Measurements from ENCODE around the gene C20orf141.
A peak's percentile ranks its signal among the peaks of the same experiment; 100 is the strongest.
"Not testable (repeated sequence)": the region's sequence is repeated elsewhere in the genome, so short reads cannot be mapped to it uniquely, and the experiment has no call there.

The C20orf141 gene

GRCh38 chr20:2799688-2800520, 14.9 kb upstream of the C20orf141 start:
- DNase-seq (ENCODE audit: low spot score) = no peak

- DNase-seq (ENCODE audit: low spot score) = no peak
Measured at GRCh38 chr20:2800521-2801285, 14.1 kb upstream of the C20orf141 start, which contains the start of gene CPXM1. Gene CPXM1, minus strand, starts transcription at chr20:2800627. Its CDS starts 55 bp downstream, at chr20:2800572.

DNA sequence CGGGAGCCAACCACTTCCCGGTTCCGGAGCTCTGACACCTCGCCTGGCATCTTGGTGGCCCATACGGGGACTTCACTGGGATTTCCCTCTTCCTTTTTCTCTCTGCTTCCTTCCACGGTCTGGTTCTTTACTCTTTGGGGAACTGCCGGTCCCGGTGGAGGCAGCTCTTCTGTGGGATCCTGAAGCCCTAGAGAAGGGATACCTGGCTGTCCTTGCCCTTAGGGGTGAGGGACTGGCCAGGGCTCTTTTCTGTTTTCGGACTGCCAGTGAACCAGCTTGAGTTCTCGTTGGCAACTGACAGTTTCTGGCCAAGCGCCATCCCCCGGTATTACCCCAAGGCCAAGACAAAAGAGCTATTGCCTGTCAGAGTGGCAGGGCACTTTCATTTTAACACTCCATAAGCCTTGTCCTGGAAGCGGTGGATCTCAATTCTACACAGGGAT, 13.5 kb upstream of the C20orf141 start:
- DNase-seq (ENCODE audit: low spot score) = no peak

- DNase-seq (ENCODE audit: low spot score) = no peak
Measured at GRCh38 chr20:2804041-2804828, 10.6 kb upstream of the C20orf141 start.

- no peak for DNase-seq (ENCODE audit: low spot score)
Measured at GRCh38 chr20:2804852-2805688, 9.7 kb upstream of the C20orf141 start.

- peak; percentile 76 for DNase-seq (ENCODE audit: low spot score)
Measured at GRCh38 chr20:2805689-2806350, 9.0 kb upstream of the C20orf141 start.

DNA sequence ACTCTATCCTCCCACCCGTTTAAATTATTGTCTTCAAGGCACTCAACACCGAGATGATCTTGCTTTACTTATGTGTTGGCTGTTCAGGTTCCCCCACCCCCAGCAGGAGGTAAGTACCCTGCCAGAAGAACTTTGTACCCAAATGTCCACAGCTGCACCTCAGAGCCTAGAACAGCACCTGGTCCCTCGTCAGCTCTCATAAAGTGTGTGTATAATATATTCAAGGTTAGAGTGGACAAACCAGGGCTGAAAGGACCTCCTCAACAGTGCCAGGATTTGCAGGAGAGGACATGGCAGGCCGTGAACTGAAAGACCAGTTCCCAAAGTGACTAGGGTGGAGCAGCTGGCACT, 8.5 kb upstream of the C20orf141 start:
- DNase-seq (ENCODE audit: low spot score) = peak; percentile 33

- DNase-seq (ENCODE audit: low spot score) = no peak
Measured at GRCh38 chr20:2807019-2807418, 7.8 kb upstream of the C20orf141 start.

- not testable (repeated sequence) for DNase-seq (ENCODE audit: low spot score)
Measured at GRCh38 chr20:2807929-2808328, 6.9 kb upstream of the C20orf141 start.

- DNase-seq (ENCODE audit: low spot score) = no peak
Measured at GRCh38 chr20:2809690-2810089, 5.1 kb upstream of the C20orf141 start.

DNA sequence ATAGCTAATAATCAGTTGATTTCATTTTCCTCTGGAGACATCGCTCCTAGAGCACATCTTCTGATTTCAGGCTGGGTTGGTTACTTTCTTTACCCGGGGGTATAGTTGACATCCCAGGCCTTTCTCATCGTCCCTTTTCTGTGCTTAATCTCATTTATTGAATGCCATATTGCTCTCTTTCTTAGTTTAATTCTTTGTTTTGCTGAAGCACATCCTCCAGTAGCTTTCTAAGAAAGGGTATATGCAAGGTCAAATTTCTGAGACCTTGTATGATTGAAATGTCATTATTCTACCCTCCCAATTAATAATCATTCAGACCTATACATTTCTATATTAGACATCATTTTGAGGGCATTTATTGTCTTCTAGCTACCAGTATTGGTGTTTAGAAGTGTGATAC, 2.6 kb upstream of the C20orf141 start:
- DNase-seq (ENCODE audit: low spot score) = no peak

DNA sequence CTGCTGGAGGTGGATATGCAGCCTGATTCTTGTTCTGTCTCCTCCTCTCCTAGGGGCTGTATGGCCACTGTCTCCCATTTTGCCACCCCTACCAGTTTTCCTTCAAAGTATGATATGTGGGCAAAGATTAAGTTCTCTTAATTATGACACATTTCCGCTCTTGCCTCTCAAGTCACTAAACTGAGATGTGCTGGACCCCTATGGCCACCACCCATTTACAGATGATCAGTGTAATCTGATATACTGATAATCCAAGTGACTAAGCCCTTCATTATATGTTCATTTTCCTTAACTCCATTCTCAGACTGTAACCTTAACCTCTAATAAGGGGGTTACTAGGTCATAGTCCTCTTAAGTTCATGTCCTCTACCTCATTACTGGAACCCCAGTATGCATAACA, 711 bp upstream of the C20orf141 start:
- DNase-seq (ENCODE audit: low spot score) = no peak

DNA sequence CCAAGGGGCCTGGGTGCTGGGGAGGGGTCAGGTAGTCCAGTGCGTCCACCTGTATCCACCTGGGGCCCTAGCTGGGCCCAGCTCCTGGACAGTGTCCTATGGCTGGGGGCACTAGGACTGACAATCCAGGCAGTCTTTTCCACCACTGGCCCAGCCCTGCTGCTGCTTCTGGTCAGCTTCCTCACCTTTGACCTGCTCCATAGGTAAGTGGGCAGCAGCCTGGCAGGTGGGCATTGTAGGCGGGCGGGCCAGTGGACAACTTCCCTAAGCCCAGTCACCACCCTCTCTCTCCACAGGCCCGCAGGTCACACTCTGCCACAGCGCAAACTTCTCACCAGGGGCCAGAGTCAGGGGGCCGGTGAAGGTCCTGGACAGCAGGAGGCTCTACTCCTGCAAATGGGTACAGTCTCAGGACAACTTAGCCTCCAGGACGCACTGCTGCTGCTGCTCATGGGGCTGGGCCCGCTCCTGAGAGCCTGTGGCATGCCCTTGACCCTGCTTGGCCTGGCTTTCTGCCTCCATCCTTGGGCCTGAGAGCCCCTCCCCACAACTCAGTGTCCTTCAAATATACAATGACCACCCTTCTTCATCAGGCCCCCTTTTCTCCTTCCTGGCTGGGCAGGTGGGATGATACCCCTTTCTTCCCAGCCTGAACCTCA, 584 bp downstream of the C20orf141 start:
- DNase-seq (ENCODE audit: low spot score) = no peak

GRCh38 chr20:2816030-2816582, 1.3 kb downstream of the C20orf141 start, which contains the start of gene TMEM239:
Gene TMEM239, plus strand, starts transcription at chr20:2816364. Its CDS starts 191 bp downstream, at chr20:2816555.
- DNase-seq (ENCODE audit: low spot score) = no peak

DNA sequence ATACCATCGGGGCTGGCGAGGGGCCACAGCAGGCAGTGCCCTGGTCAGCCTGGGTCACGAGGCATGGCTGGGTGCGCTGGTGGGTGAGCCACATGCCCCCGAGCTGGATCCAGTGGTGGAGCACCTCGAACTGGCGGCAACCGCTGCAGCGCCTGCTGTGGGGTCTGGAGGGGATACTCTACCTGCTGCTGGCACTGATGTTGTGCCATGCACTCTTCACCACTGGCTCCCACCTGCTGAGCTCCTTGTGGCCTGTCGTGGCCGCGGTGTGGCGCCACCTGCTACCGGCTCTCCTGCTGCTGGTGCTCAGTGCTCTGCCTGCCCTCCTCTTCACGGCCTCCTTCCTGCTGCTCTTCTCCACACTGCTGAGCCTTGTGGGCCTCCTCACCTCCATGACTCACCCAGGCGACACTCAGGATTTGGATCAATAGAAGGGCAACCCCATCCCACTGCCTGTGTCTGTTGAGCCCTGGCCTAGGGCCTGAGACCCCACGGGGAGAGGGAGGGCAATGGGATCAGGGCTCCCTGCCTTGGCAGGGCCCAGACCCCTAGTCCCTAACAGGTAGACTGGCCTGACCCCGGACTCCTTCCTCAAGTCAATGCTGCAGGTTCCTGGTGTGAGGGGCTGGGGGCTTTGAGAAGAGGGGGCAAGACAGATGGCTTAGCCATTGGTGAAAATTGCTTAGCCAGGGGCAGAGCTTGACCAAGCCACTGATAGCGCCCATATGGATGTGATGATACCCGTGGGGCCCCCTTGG, 2.0 kb downstream of the C20orf141 start:
- DNase-seq (ENCODE audit: low spot score) = peak; percentile 27

DNA sequence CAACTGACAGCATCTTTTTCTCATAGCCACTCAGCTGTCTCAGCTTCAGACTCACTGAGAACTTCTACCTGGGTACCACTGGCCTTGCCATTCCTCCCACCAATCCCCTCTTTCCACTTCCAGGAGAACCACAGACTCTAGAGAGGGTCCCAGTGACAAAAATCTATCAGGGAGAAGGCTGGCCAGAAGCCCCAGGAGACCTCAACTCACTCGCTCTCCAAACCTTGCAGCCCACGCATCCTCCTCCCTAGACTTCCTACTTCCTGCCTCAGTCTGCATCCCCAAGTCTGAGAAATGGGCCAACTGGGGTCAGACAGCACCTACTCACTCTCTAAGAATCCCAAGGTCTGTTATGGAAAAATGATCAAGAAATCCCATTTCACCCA, 2.5 kb downstream of the C20orf141 start:
- DNase-seq (ENCODE audit: low spot score) = no peak

DNA sequence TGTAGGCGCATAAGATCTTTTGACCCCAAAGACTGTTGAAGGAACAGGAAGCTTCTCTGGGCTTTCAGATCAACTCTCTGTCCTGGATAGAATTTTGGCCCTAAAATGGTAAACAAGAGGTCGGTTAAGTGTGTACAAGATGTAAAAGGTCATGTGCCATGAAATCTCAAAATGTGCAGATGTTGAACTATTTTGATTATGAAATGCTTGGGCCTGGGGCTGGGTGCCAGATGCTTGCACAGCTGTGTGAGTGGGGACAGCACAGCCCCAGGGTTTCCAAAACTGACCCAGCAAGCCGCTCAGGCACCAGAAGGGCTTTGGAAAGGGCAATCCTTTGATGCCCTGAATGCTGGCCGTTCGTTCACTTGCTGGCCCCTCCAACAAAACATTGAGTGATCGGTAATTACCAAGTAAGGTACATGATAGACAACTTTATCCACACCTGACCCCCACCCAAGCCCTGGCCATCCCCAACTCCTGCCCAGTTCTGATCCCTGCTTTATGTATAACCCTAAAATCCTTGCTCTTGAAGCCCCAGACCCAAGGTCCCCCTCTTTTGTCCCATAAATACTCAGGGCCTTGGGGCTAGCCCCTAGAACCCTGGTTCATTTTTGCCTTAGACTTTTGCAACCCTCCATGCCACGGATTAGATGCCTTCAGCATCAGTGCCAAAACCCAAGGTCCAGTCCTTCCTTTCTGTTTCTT, 3.3 kb downstream of the C20orf141 start:
- no peak for DNase-seq (ENCODE audit: low spot score)

DNA sequence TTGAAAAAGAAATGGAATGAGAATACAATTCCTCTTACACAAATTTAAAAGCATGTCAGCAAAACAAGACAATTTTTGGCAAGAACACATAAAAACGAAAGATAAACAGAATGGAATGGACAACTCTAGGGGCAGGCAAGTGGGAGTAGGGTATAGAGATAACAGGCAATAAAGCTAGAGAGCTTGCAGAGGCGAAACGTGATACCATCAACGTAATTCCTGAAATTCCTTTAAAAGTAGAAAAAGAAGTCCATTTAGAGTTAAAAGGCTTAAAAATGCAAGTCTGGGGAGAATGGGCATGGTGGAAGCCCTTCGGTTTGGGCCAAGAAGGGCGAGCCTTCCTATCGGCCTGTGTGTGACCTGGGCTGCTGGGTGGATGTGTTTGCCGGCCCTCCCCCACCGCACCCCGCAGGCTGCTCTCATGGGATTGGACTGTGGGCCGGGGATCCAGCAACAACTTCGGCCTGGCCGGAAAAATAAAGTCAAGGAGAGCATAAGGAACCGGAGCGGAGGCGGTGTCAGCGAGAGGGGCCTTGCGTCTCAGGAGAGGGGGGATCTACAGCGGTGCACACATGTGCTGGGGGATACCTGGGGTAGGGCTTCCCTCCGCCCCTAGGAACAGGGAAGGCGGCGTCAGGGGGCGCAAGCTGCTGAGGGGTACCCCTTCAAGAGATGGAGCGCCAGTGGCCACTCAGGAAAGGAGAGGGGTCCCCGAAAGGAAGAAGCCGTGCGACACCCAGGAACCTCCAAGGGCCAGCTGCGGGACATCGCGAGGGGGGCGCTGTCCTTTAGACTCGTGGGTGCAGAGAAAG, 5.5 kb downstream of the C20orf141 start:
- no peak for DNase-seq (ENCODE audit: low spot score)

All from SW480 (cell line).